Suppressor macrophage treated with lipopolysaccharide for 4 hours (primary cell): ENCODE results near the gene GLRA1.
"Not testable (repeated sequence)": the region's sequence is repeated elsewhere in the genome, so short reads cannot be mapped to it uniquely, and the experiment has no call there.

Experiments used
- DNase-seq: peaks from one replicate; pipeline ENCODE4 v3.0.0-alpha.2; 2020

Gene GLRA1

GRCh38 chr5:151880324-151880723, 44.3 kb downstream of the GLRA1 start:
- DNase-seq = no peak

GRCh38 chr5:151873701-151874100, 51.0 kb downstream of the GLRA1 start:
- no peak for DNase-seq

- DNase-seq = no peak
Observed at GRCh38 chr5:151872701-151873100, 52.0 kb downstream of the GLRA1 start.

GRCh38 chr5:151870820-151871219, 53.8 kb downstream of the GLRA1 start:
- DNase-seq = peak; percentile 5

GRCh38 chr5:151870271-151870670, 54.4 kb downstream of the GLRA1 start:
- no peak for DNase-seq

GRCh38 chr5:151869843-151870242, 54.8 kb downstream of the GLRA1 start:
- DNase-seq = no peak

GRCh38 chr5:151868451-151868850, 56.2 kb downstream of the GLRA1 start:
- no peak for DNase-seq

- no peak for DNase-seq
Observed at GRCh38 chr5:151864061-151864748, 60.4 kb downstream of the GLRA1 start.

- DNase-seq = no peak
Observed at GRCh38 chr5:151863566-151863965, 61.1 kb downstream of the GLRA1 start.

GRCh38 chr5:151862811-151863472, 61.7 kb downstream of the GLRA1 start:
- no peak for DNase-seq

GRCh38 chr5:151860867-151861266, 63.8 kb downstream of the GLRA1 start:
- DNase-seq = not testable (repeated sequence)

GRCh38 chr5:151856861-151857260, 67.8 kb downstream of the GLRA1 start:
- no peak for DNase-seq

GRCh38 chr5:151855701-151856100, 69.0 kb downstream of the GLRA1 start:
- DNase-seq = no peak

- no peak for DNase-seq
Observed at GRCh38 chr5:151847871-151848270, 76.8 kb downstream of the GLRA1 start.

- no peak for DNase-seq
Observed at GRCh38 chr5:151846765-151847164, 77.9 kb downstream of the GLRA1 start.

GRCh38 chr5:151832843-151833242, 91.8 kb downstream of the GLRA1 start:
- DNase-seq = not testable (repeated sequence)

GRCh38 chr5:151829370-151829769, 95.3 kb downstream of the GLRA1 start:
- no peak for DNase-seq

GRCh38 chr5:151825445-151825844, 99.2 kb downstream of the GLRA1 start:
- peak; percentile 69 for DNase-seq

GRCh38 chr5:151822141-151822540, 102.5 kb downstream of the GLRA1 start:
- no peak for DNase-seq

- no peak for DNase-seq
Observed at GRCh38 chr5:151820903-151821302, 103.7 kb downstream of the GLRA1 start.

- DNase-seq = no peak
Observed at GRCh38 chr5:151820271-151820670, 104.4 kb downstream of the GLRA1 start.

- no peak for DNase-seq
Observed at GRCh38 chr5:151819830-151820229, 104.8 kb downstream of the GLRA1 start.

- DNase-seq = no peak
Observed at GRCh38 chr5:151815051-151815450, 109.6 kb downstream of the GLRA1 start.

GRCh38 chr5:151812757-151813309, 111.8 kb downstream of the GLRA1 start:
- no peak for DNase-seq
